Stromal cell of bone marrow (primary cell): ENCODE data around the gene CCDC192.
"Not testable (repeated sequence)": the region's sequence is repeated elsewhere in the genome, so short reads cannot be mapped to it uniquely, and the experiment has no call there.

ENCODE experiments used
- DNase-seq: peaks from one replicate; pipeline ENCODE4 v3.0.0-alpha.2; 2012; ENCODE audit warnings: low read depth

The CCDC192 gene

GRCh38 chr5:127702926-127703561 is at the start of gene CCDC192:
Gene CCDC192 (plus strand): TSS chr5:127703391. CDS start chr5:127703446, 55 bp downstream.
- DNase-seq, result no peak

- no peak for DNase-seq
These were observed 46.4 kb upstream of the CCDC192 start for GRCh38 chr5:127656825-127657224.

GRCh38 chr5:127660047-127660733 is 43.0 kb upstream of the CCDC192 start:
- DNase-seq, result no peak

GRCh38 chr5:127664093-127664492 is 39.1 kb upstream of the CCDC192 start:
- no peak for DNase-seq

GRCh38 chr5:127665641-127666040 is 37.5 kb upstream of the CCDC192 start:
- DNase-seq, result no peak

GRCh38 chr5:127666043-127666716 is 37.0 kb upstream of the CCDC192 start:
- DNase-seq, result no peak

- no peak for DNase-seq
These were observed 35.3 kb upstream of the CCDC192 start for GRCh38 chr5:127667926-127668325.

GRCh38 chr5:127671218-127671617 is 32.0 kb upstream of the CCDC192 start:
- DNase-seq, result no peak

GRCh38 chr5:127673117-127673800 is 29.9 kb upstream of the CCDC192 start:
- no peak for DNase-seq

GRCh38 chr5:127676951-127677350 is 26.2 kb upstream of the CCDC192 start:
- DNase-seq, result not testable (repeated sequence)

GRCh38 chr5:127679691-127680330 is 23.4 kb upstream of the CCDC192 start:
- not testable (repeated sequence) for DNase-seq

- DNase-seq, result no peak
These were observed 22.6 kb upstream of the CCDC192 start for GRCh38 chr5:127680595-127680994.

GRCh38 chr5:127683008-127683407 is 20.2 kb upstream of the CCDC192 start:
- DNase-seq, result no peak

GRCh38 chr5:127684726-127685467 is 18.3 kb upstream of the CCDC192 start:
- no peak for DNase-seq

GRCh38 chr5:127685662-127686061 is 17.5 kb upstream of the CCDC192 start:
- DNase-seq, result no peak

- no peak for DNase-seq
These were observed 16.8 kb upstream of the CCDC192 start for GRCh38 chr5:127686424-127686823.

GRCh38 chr5:127694518-127695171 is 8.5 kb upstream of the CCDC192 start:
- no peak for DNase-seq

GRCh38 chr5:127695346-127695745 is 7.8 kb upstream of the CCDC192 start:
- DNase-seq, result no peak

- no peak for DNase-seq
These were observed 6.5 kb upstream of the CCDC192 start for GRCh38 chr5:127696683-127697082.

- DNase-seq, result no peak
These were observed 5.1 kb upstream of the CCDC192 start for GRCh38 chr5:127697894-127698600.
